ENCODE data around the gene DTX4. TPM values are rescaled to one million over a fixed set of nuclear protein-coding genes. Genes with fewer than 3 reads are reported as not detected.

DTX4 gene
- total and polyA plus RNA-seq, 2 of the 4 experiments (the other 2 are of a cell fraction), result 2.7 to 3.0 TPM

GRCh38 chr11:59207988-59208451 lies 36.1 kb downstream of the DTX4 start:
- dilution Hi-C loops (cut with HindIII; ENCODE audit: low sequenced_read_pairs, unreplicated experiment) (no loop called here), intact Hi-C loops (cut with micrococcal nuclease) (loop anchor here (1.0 to 2.0 kb wide), 3 partner anchors 37 to 223 kb away; no protein-coding TSS in a partner anchor), in situ Hi-C loops (cut with MboI; ENCODE audit: low sequenced_read_pairs) (no loop called here)
- TF ChIP-seq FOS (IDR thresholded peaks at IDR 0.05; ENCODE audit: low read depth, low read length), result peak; percentile 20; the same call in 1 of the 2 replicates
- no peak for TF ChIP-seq MAZ (IDR thresholded peaks at IDR 0.05; ENCODE audit: borderline replicate concordance, low read depth, low read length)
- peak; percentile 74 for TF ChIP-seq RAD21 (IDR thresholded peaks at IDR 0.05; ENCODE audit: low read length)
- TF ChIP-seq, protein P1, sequence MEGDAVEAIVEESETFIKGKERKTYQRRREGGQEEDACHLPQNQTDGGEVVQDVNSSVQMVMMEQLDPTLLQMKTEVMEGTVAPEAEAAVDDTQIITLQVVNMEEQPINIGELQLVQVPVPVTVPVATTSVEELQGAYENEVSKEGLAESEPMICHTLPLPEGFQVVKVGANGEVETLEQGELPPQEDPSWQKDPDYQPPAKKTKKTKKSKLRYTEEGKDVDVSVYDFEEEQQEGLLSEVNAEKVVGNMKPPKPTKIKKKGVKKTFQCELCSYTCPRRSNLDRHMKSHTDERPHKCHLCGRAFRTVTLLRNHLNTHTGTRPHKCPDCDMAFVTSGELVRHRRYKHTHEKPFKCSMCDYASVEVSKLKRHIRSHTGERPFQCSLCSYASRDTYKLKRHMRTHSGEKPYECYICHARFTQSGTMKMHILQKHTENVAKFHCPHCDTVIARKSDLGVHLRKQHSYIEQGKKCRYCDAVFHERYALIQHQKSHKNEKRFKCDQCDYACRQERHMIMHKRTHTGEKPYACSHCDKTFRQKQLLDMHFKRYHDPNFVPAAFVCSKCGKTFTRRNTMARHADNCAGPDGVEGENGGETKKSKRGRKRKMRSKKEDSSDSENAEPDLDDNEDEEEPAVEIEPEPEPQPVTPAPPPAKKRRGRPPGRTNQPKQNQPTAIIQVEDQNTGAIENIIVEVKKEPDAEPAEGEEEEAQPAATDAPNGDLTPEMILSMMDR (conservative IDR thresholded peaks at IDR 0.05; ENCODE audit: low read depth, low read length), result peak; percentile 70
- no peak for TF ChIP-seq MXI1 (IDR thresholded peaks at IDR 0.05; ENCODE audit: borderline replicate concordance, low read depth, low read length)
- peak; percentile 72 for TF ChIP-seq SMC3 (IDR thresholded peaks at IDR 0.05; ENCODE audit: low read depth, low read length)
- TF ChIP-seq RCOR1 (IDR thresholded peaks at IDR 0.05; ENCODE audit: insufficient replicate concordance, low read length), result no peak
- TF ChIP-seq BHLHE40 (IDR thresholded peaks at IDR 0.05; ENCODE audit: low read depth, low read length), result peak; percentile 55
- peak; percentile 91 for DNase-seq
- Histone ChIP-seq H2AFZ (replicated peaks; ENCODE audit: low read length, poor library complexity) (peak overlapping the region; percentile 9), H3K79me1 (ENCODE audit: low read depth in 1 of 2, low read length in 2 of 2) (no peaks in the 10 kb centered on the region), H3K4me1 (ENCODE audit: control insufficient read depth, insufficient read depth, low read length) (peaks cover 13% of the 10 kb centered on the region), H4K20me1 (ENCODE audit: insufficient read depth, low read length) (peaks cover 8% of the 10 kb centered on the region), H2AK5ac (ENCODE audit: low read depth, low read length) (no peak overlapping the region), H3K56ac (ENCODE audit: extremely low read depth, insufficient read depth, low read length) (no peak overlapping the region), H3K9me3 (ENCODE audit: control insufficient read depth, insufficient read depth, low read length) (no peaks in the 10 kb centered on the region), H3K27me3 (ENCODE audit: control insufficient read depth, insufficient read depth, low read length) (peaks cover 9% of the 10 kb centered on the region), H3K4me3 (ENCODE audit: insufficient read depth, low read depth, low read length) (no peak overlapping the region), H4K8ac (ENCODE audit: low read depth in 2 of 2, low read length in 2 of 2) (no peak overlapping the region), H3K23ac (ENCODE audit: low read depth, low read length) (no peak overlapping the region), H2BK120ac (ENCODE audit: low read depth, low read length) (no peak overlapping the region), H3K4ac (ENCODE audit: low read depth, low read length) (no peak overlapping the region), H2AK9ac (replicated peaks; ENCODE audit: low read depth, low read length, poor library complexity) (no peak overlapping the region), H2BK20ac (ENCODE audit: low read depth, low read length) (no peak overlapping the region), H3K9me1 (ENCODE audit: insufficient read depth, low read length) (peaks cover 15% of the 10 kb centered on the region; the same call in 1 of the 2 replicates), H2BK5ac (ENCODE audit: low read depth, low read length, poor library complexity, severe bottlenecking) (no peak overlapping the region), H3K18ac (ENCODE audit: low read depth, low read length) (no peak overlapping the region), H3K9ac (ENCODE audit: low read depth, low read length) (no peak overlapping the region), H2BK15ac (ENCODE audit: low read depth, low read length) (no peak overlapping the region), H4K5ac (ENCODE audit: low read depth, low read length) (no peak overlapping the region), H3K14ac (replicated peaks; ENCODE audit: low read depth, low read length) (no peak overlapping the region), H4K91ac (ENCODE audit: insufficient read depth, low read depth, low read length) (no peak overlapping the region), H3K36me3 (ENCODE audit: control insufficient read depth, insufficient read depth, low read length) (peaks cover 21% of the 10 kb centered on the region), H3K27ac (ENCODE audit: insufficient read depth, low read length) (no peak overlapping the region), H3K4me2 (ENCODE audit: low read depth, low read length) (peak overlapping the region; percentile 7; the same call in 1 of the 2 replicates)
- BruUV-seq (replicated peaks), result no TSS peak
- POLR2A ChIA-PET (ENCODE audit: unreplicated experiment), result no interaction called here
- ATAC-seq (ENCODE audit: low read depth), result peak; percentile 62
- CTCF ChIA-PET, result interaction anchor here (0.7 to 1.2 kb wide), 2 partner anchors 66 to 212 kb away, joined by 3 read pairs; no protein-coding TSS in a partner anchor
- no CpG with 5 or more reads among the region's 5 CpGs for WGBS, 2 experiments (ENCODE audit: extremely low coverage in 2 of 2, insufficient read length in 1 of 2)
